Upper lobe of left lung (tissue), 6 donors: ENCODE data around the gene JMY. TPM values are rescaled to one million over a fixed set of nuclear protein-coding genes. Genes with fewer than 3 reads are reported as not detected.

Experiments
- ATAC-seq, 2 donors: fragments of 200-7000 bp; cut with Tn5 transposase; one replicate each; pipeline ENCODE4 v1.9.1; 2022; ENCODE audit warnings: mild to moderate bottlenecking in 2 of 2, moderate library complexity in 2 of 2; ENCODE audit not compliant: low FRiP score in 2 of 2
- DNase-seq, 2 donors: peaks; one replicate each; pipeline ENCODE4 v3.0.0-alpha.2; 2019 to 2020
- H3K27ac ChIP-seq, 4 donors: fragments of 200-600 bp; sonication (generic); one replicate each; pipeline ENCODE4 v1.5.1; 2016 to 2019
- H3K27me3 ChIP-seq, 4 donors: fragments of 200-600 bp; sonication (generic); one replicate each; pipeline ENCODE4 v1.5.1; 2017 to 2019
- H3K36me3 ChIP-seq, 4 donors: fragments of 200-600 bp; sonication (generic); one replicate each; pipeline ENCODE4 v1.5.1; 2016 to 2019
- H3K4me1 ChIP-seq, 4 donors: fragments of 200-600 bp; sonication (generic); one replicate each; pipeline ENCODE4 v1.5.1; 2018 to 2019
- H3K4me3 ChIP-seq, 4 donors: fragments of 200-600 bp; sonication (generic); one replicate each; pipeline ENCODE4 v1.5.1; 2017 to 2019; ENCODE audit warnings: mild to moderate bottlenecking in 2 of 4, moderate library complexity in 1 of 4
- H3K9me3 ChIP-seq, 4 donors: fragments of 200-600 bp; sonication (generic); one replicate each; pipeline ENCODE4 v1.5.1; 2018 to 2019
- EP300 ChIP-seq, 4 donors: sonication (generic); formaldehyde crosslinking; IDR thresholded peaks; one replicate each; pipeline ENCODE4 v1.5.1; 2017; ENCODE audit warnings: antibody characterized with exemption in 4 of 4, control low read depth in 2 of 4
- POLR2A ChIP-seq, 4 donors: fragments of 450-650 bp; IDR thresholded peaks; one replicate each; pipeline ENCODE4 v1.5.1; 2016 to 2017; ENCODE audit warnings: antibody characterized with exemption in 4 of 4, mild to moderate bottlenecking in 2 of 4
- POLR2AphosphoS5 ChIP-seq, 2 donors: sonication (generic); formaldehyde crosslinking; IDR thresholded peaks; one replicate each; pipeline ENCODE4 v1.5.1; 2017; ENCODE audit warnings: antibody characterized with exemption in 2 of 2
- WGBS, 2 donors: methylation state at CpG; one replicate each; pipeline ENCODE4 v1.1.5; 2017 to 2018; 5-methylcytosine and 5-hydroxymethylcytosine counted together
- total RNA-seq, 6 donors: library from RNA; depleted of rRNA in 4 of 6; stranded (reverse); fragments of >200 nt in 4 of 6; gene quantifications; one replicate each; pipeline versions ENCODE4 v1.1.0 to v1.2.1, GENCODE V29; 2016 to 2021
- TF ChIP-seq, protein P1 (sequence below), 6 experiments: fragments of 450-650 bp in 4 of 6; fragments of 200-600 bp in 2 of 6; sonication (generic) in 2 of 6; IDR thresholded peaks; one replicate each; pipeline ENCODE4 v1.5.1; 2016 to 2019; ENCODE audit warnings: antibody characterized with exemption in 6 of 6
- donor health status: DM: no; HTN: no; CAD: no; lungs with moderate emphysema.
- donor health status: DM: no; HTN: yes; CAD: no; lungs with severe emphysema.

Gene JMY
- total RNA-seq, 6 donors from 2014 or later = 7.9 to 28.8 (median 11.9) TPM

DNA sequence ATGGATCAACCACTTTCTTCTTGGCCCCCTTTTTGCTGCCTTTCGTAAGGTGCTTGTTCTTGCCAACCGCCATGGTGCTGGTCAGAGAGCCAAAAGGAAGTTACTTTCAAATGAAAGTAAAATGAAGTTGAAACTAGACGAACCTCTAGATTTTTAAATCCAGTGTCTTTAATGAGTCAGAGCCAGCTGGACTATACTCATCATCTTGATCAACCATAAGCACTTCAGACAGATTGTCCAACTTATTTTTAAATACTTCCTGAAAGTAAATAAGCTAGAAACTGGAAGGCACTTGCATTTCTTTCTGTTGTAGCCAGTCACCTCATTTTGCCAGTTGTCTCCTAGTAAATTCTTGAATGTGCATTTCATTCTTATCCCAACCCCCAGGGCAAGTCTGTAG lies 48.9 kb downstream of the JMY start:
- TF ChIP-seq POLR2AphosphoS5 (IDR thresholded peaks at IDR 0.05) = no peak
- no peak for TF ChIP-seq EP300 (IDR thresholded peaks at IDR 0.05)
- TF ChIP-seq POLR2A (IDR thresholded peaks at IDR 0.05) = no peak
- TF ChIP-seq, protein P1, sequence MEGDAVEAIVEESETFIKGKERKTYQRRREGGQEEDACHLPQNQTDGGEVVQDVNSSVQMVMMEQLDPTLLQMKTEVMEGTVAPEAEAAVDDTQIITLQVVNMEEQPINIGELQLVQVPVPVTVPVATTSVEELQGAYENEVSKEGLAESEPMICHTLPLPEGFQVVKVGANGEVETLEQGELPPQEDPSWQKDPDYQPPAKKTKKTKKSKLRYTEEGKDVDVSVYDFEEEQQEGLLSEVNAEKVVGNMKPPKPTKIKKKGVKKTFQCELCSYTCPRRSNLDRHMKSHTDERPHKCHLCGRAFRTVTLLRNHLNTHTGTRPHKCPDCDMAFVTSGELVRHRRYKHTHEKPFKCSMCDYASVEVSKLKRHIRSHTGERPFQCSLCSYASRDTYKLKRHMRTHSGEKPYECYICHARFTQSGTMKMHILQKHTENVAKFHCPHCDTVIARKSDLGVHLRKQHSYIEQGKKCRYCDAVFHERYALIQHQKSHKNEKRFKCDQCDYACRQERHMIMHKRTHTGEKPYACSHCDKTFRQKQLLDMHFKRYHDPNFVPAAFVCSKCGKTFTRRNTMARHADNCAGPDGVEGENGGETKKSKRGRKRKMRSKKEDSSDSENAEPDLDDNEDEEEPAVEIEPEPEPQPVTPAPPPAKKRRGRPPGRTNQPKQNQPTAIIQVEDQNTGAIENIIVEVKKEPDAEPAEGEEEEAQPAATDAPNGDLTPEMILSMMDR (IDR thresholded peaks at IDR 0.05) = no peak
- H3K27ac ChIP-seq = no peak overlapping the region
- 79 to 83% methylated on average over 3 of the region's 3 CpGs for WGBS, 2 donors

DNA sequence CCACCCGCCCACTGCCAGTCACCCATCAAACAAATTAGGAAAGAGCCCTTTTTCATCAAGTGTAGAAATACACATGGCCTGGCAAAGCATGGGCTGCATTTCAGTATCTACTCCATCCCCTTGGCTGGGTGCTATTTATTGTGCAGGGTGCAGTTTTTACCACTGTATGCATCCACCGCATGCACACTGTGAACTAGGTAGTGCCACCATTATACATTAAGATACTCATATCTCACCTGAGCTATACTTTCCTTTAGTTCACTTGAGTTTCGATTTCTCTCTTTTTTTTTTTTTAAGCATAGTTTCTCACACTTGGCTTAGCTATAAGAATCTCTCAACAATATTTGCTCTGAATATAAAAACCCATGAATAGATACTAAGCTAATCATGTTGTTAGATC lies 49.4 kb downstream of the JMY start:
- WGBS, 2 donors = 90 to 96% methylated on average over 3 of the region's 3 CpGs
- Histone ChIP-seq H3K4me1 (no peaks in the 10 kb centered on the region), H3K27ac (no peak overlapping the region), H3K4me3 (no peak overlapping the region), H3K36me3 (peaks cover 0 to 4% (median 0%) of the 10 kb centered on the region in 4 donors), H3K9me3 (no peaks in the 10 kb centered on the region), H3K27me3 (no peaks in the 10 kb centered on the region)
- no peak for DNase-seq
- TF ChIP-seq POLR2AphosphoS5 (IDR thresholded peaks at IDR 0.05) (no peak), POLR2A (IDR thresholded peaks at IDR 0.05) (no peak), EP300 (IDR thresholded peaks at IDR 0.05) (no peak)
- TF ChIP-seq, protein P1 (IDR thresholded peaks at IDR 0.05) = no peak
- no peak for ATAC-seq

More for the DNA sequence above, 48.9 kb downstream of the JMY start:
- H3K27me3 ChIP-seq = no peaks in the 10 kb centered on the region
- no peaks in the 10 kb centered on the region for H3K9me3 ChIP-seq
- ATAC-seq (no peak), DNase-seq (no peak)
- no peak overlapping the region for H3K4me3 ChIP-seq
- H3K36me3 ChIP-seq = peaks cover 0 to 6% (median under 1%) of the 10 kb centered on the region in 4 donors
- H3K4me1 ChIP-seq = no peaks in the 10 kb centered on the region

DNA sequence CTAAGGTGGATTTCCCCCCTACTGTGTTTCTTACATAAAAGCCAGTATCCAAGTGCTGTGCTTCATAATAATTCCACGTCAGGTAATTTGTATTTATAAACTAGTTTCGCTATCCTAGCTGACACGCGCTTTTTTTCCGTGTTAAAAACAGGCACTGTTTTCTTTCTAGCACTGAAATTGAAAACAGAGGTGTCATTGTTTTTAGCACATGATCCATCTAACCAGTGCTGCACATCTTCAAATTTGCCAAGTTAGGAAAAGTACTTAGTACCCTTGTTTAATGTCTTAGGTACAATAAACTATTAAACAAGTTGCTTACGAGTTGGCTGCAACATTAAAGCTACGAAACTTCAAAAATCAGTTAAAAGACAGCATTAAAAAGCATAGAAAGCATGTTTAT lies 49.9 kb downstream of the JMY start:
- DNase-seq (no peak), ATAC-seq (no peak)
- no peaks in the 10 kb centered on the region for H3K9me3 ChIP-seq
- WGBS, 2 donors = 96 to 97% methylated on average over 7 of the region's 7 CpGs
- H3K4me3 ChIP-seq = no peak overlapping the region
- TF ChIP-seq POLR2AphosphoS5 (IDR thresholded peaks at IDR 0.05) (no peak), POLR2A (IDR thresholded peaks at IDR 0.05) (no peak), EP300 (IDR thresholded peaks at IDR 0.05) (no peak)
- TF ChIP-seq, protein P1 (IDR thresholded peaks at IDR 0.05) = no peak
- H3K4me1 ChIP-seq = no peaks in the 10 kb centered on the region
- no peaks in the 10 kb centered on the region for H3K27me3 ChIP-seq
- no peak overlapping the region for H3K27ac ChIP-seq
- peaks cover 0 to 8% (median 3%) of the 10 kb centered on the region in 4 donors for H3K36me3 ChIP-seq

DNA sequence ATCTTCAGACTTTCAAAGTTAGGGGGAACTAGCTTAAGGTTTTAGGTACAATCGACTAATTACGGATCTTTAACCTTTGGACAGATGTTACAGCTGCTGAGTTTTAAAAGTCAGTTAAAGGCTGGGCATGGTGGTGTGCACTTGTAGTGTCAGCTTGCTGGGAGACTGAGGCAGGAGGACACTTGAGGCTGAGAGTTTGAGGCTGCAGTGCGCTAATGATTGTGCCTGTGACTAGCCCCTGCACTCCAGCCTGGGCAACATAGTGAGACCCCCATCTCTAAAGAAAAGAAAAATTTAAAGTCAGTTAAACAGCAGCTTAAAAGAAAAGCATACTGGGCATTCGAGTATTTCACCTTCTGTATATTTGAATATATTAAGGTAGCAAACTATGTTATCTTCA lies 51.4 kb downstream of the JMY start:
- no peak overlapping the region for H3K4me3 ChIP-seq
- no peaks in the 10 kb centered on the region for H3K27me3 ChIP-seq
- peaks cover 0 to 24% (median 8%) of the 10 kb centered on the region in 4 donors for H3K36me3 ChIP-seq
- TF ChIP-seq POLR2A (IDR thresholded peaks at IDR 0.05) (no peak), EP300 (IDR thresholded peaks at IDR 0.05) (no peak), POLR2AphosphoS5 (IDR thresholded peaks at IDR 0.05) (no peak)
- TF ChIP-seq, protein P1 (IDR thresholded peaks at IDR 0.05) = no peak
- 90 to 96% methylated on average over 4 of the region's 4 CpGs for WGBS, 2 donors
- DNase-seq = no peak
- no peaks in the 10 kb centered on the region for H3K9me3 ChIP-seq
- no peak overlapping the region for H3K27ac ChIP-seq
- no peak for ATAC-seq
- H3K4me1 ChIP-seq = no peaks in the 10 kb centered on the region

DNA sequence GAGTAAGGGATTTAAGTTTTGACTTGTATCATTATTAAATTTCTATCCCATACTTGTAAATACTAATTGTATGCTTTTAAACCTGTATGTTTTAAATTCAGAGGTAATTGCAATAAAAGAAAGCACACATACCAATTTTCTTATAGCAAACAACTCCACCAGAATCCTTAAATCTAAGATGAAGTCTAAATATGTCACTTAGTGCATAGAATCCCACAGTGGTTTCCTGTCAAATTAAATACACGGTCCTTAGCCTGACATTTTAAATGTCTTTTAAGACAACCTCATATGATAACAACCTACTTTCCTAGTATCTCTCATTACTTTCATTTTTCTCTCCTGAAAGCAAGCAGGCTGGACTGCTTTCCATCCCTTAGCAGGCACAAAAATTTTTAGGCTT lies 52.0 kb downstream of the JMY start:
- H3K4me1 ChIP-seq = no peaks in the 10 kb centered on the region
- no peak overlapping the region for H3K4me3 ChIP-seq
- no peak for TF ChIP-seq POLR2A (IDR thresholded peaks at IDR 0.05)
- no peak for TF ChIP-seq POLR2AphosphoS5 (IDR thresholded peaks at IDR 0.05)
- TF ChIP-seq, protein P1 (IDR thresholded peaks at IDR 0.05) = no peak
- no peak for TF ChIP-seq EP300 (IDR thresholded peaks at IDR 0.05)
- DNase-seq (no peak), ATAC-seq (no peak)
- no peaks in the 10 kb centered on the region for H3K9me3 ChIP-seq
- H3K36me3 ChIP-seq = peaks cover 0 to 25% (median 8%) of the 10 kb centered on the region in 4 donors
- H3K27me3 ChIP-seq = no peaks in the 10 kb centered on the region
- no peak overlapping the region for H3K27ac ChIP-seq
- WGBS, 2 donors = 45 to 72% methylated on average over 1 of the region's 1 CpG
